ENCODE measurements around the gene SYNM. TPM values are rescaled to one million over a fixed set of nuclear protein-coding genes. Genes with fewer than 3 reads are reported as not detected.
A peak's percentile ranks its signal among the peaks of the same experiment; 100 is the strongest.
"Not testable (repeated sequence)": the region's sequence is repeated elsewhere in the genome, so short reads cannot be mapped to it uniquely, and the experiment has no call there.

Gene SYNM
- total RNA-seq, 1 donor from 2014 or later = 378 TPM

GRCh38 chr15:99059010-99059981 lies 45.6 kb upstream of the SYNM start:
- TF ChIP-seq CTCF (IDR thresholded peaks at IDR 0.05; ENCODE audit: borderline replicate concordance) = peak; percentile 82
- Histone ChIP-seq H3K27ac (replicated peaks) (peak overlapping the region; percentile 78), H3K9me3 (replicated peaks) (no peaks in the 10 kb centered on the region), H3K4me1 (peaks cover 31% of the 10 kb centered on the region), H3K4me3 (peak overlapping the region; percentile 70), H3K36me3 (no peaks in the 10 kb centered on the region), H3K27me3 (ENCODE audit: low read depth) (no peaks in the 10 kb centered on the region)
- peak; percentile 78 for DNase-seq
- intact Hi-C loops (cut with micrococcal nuclease) = no loop called here

DNA sequence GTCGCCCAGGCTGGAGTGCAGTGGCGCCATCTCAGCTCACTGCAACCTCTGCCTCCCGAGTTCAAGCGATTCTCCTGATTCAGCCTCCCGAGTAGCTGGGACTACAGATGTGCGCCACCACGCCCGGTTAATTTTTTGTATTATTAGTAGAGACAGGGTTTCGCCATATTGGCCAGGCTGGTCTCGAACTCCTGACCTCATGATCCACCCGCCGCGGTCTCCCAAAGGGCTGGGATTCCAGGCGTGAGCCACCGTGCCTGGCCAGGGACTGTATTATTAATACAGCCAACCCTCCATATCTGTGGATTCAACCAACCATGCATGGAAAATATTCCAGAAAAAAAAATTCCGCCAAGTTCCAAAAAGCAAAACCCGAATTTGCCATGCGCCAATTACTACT lies 44.7 kb upstream of the SYNM start:
- not testable (repeated sequence) for H3K27me3 ChIP-seq (ENCODE audit: low read depth); H3K9me3 ChIP-seq (replicated peaks); H3K36me3 ChIP-seq; DNase-seq; H3K4me3 ChIP-seq; H3K27ac ChIP-seq (replicated peaks)
- H3K4me1 ChIP-seq = peaks cover 29% of the 10 kb centered on the region
- intact Hi-C loops (cut with micrococcal nuclease) = loop anchor here (10.0 kb wide), 1 partner anchor 275 kb away; no protein-coding TSS in a partner anchor

- H3K9me3 ChIP-seq (replicated peaks) = no peaks in the 10 kb centered on the region
- no peak for DNase-seq
- H3K36me3 ChIP-seq = no peaks in the 10 kb centered on the region
- TF ChIP-seq CTCF (IDR thresholded peaks at IDR 0.05; ENCODE audit: borderline replicate concordance) = no peak
- H3K4me1 ChIP-seq = peaks cover 23% of the 10 kb centered on the region
- intact Hi-C loops (cut with micrococcal nuclease) = loop anchor here (10.0 kb wide), 1 partner anchor 277 kb away; no protein-coding TSS in a partner anchor
- H3K27ac ChIP-seq (replicated peaks) = no peak overlapping the region
- no peak overlapping the region for H3K4me3 ChIP-seq
- no peaks in the 10 kb centered on the region for H3K27me3 ChIP-seq (ENCODE audit: low read depth)
Observed at GRCh38 chr15:99062226-99062625, 42.7 kb upstream of the SYNM start.

DNA sequence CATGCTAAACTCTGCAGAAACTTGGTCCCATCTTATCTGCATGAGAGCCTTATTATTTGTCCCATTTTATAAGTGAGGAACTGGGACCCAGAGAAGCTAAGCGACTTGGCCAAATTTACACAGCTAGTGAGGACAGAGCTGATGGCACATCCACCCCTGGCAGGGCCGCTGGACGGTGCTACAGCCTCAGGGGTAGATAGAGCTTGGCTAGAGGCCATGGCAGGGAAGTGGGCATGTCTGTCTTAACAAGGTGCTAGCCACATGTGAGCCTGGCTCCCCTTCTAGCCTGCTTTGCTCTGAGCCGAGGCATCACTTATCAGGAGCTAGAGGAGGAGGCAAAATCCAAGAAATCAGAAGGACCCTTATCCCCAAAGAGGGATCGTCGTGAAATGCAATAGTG lies 36.7 kb upstream of the SYNM start:
- H3K27me3 ChIP-seq (ENCODE audit: low read depth) = no peaks in the 10 kb centered on the region

GRCh38 chr15:99070208-99070607 lies 34.7 kb upstream of the SYNM start:
- intact Hi-C loops (cut with micrococcal nuclease) = loop anchor here (5.0 to 10.0 kb wide), 2 partner anchors 208 to 625 kb away; no protein-coding TSS in a partner anchor
- no peak overlapping the region for H3K4me3 ChIP-seq
- H3K4me1 ChIP-seq = no peaks in the 10 kb centered on the region
- no peak overlapping the region for H3K27ac ChIP-seq (replicated peaks)
- no peaks in the 10 kb centered on the region for H3K36me3 ChIP-seq
- H3K9me3 ChIP-seq (replicated peaks) = no peaks in the 10 kb centered on the region
- no peak for DNase-seq
- TF ChIP-seq CTCF (IDR thresholded peaks at IDR 0.05; ENCODE audit: borderline replicate concordance) = no peak
- no peaks in the 10 kb centered on the region for H3K27me3 ChIP-seq (ENCODE audit: low read depth)

More for the DNA sequence above, 36.7 kb upstream of the SYNM start:
- no peak for TF ChIP-seq CTCF (IDR thresholded peaks at IDR 0.05; ENCODE audit: borderline replicate concordance)
- DNase-seq = no peak
- Histone ChIP-seq H3K4me1 (no peaks in the 10 kb centered on the region), H3K4me3 (no peak overlapping the region), H3K27ac (replicated peaks) (no peak overlapping the region), H3K36me3 (no peaks in the 10 kb centered on the region), H3K9me3 (replicated peaks) (no peaks in the 10 kb centered on the region)
- intact Hi-C loops (cut with micrococcal nuclease) = loop anchor here (10.0 kb wide), 1 partner anchor 283 kb away; no protein-coding TSS in a partner anchor
